GM18867 (cell line): ENCODE measurements around the gene PRR23C.

ENCODE experiments used
- ATAC-seq: cut with Tn5 transposase; IDR thresholded peaks from one replicate; pipeline ENCODE4 v1.9.1; 2021; ENCODE audit warnings: mild to moderate bottlenecking, moderate library complexity; ENCODE audit not compliant: unreplicated experiment

The PRR23C gene

DNA sequence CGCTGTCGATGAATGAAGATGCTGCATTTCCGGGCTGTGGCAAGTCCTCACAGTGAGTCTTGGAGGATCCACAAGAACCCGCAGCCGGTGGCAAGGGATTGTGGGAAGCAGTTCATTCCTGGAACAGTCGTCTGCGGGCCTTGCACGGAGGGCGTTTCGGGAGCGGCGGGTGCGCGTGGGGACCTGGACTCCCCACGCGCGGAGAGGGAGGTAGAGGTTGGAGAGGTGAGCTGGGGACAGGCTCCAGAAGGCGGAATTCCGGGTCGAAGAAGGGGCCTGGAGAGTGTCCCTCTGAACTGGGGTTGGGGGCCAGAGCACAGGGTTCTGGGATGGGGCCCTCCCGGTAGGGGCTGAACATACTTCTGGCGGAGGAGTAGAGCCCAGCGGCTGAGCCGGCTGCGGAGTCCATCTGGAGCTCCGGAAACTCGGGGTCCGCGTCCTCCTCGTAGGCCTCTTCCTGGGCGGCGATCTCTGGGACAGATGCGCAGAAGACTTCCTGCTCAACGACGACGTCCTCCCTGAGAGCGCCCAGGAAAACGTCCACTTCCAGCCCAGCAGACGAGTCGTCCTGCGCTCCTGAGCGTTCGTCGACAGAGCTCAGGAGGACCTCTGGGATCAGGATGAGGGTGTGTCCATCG is 39.2 kb downstream of the PRR23C start:
- no peak for ATAC-seq

DNA sequence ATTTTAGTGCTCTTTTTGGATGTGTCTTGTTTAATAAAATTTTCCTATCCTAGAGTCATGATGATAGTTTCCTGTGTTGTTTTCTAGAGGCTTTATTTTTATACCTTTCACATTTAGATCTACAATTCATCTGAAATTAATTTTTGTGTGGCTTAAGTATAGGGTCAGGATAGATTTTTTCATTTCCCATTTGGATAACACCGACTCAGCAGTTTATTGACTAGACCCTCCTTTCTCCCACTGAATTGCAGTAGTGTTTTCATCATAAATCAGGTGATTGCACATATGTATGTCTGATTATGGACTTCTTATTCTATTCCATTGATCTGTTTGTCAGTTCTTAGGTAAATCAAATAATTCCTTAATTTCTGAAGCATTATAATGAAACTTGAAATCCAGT is 49.0 kb downstream of the PRR23C start:
- no peak for ATAC-seq
